ENCODE measurements around the gene GNAI1. TPM values are rescaled to one million over a fixed set of nuclear protein-coding genes. Genes with fewer than 3 reads are reported as not detected.

Gene GNAI1
- total RNA-seq, 1 donor from 2014 or later: 11.3 TPM

GRCh38 chr7:80128918-80129317, 5.7 kb upstream of the GNAI1 start:
- no peak for DNase-seq
- ATAC-seq (ENCODE audit: poor library complexity): peak; percentile 31
- intact Hi-C loops (cut with DNase I): no loop called here

GRCh38 chr7:80129785-80130184, 4.8 kb upstream of the GNAI1 start:
- DNase-seq (no peak), ATAC-seq (ENCODE audit: poor library complexity) (no peak)
- intact Hi-C loops (cut with DNase I): loop anchor here (10.0 kb wide), 1 partner anchor 145 kb away; no protein-coding TSS in a partner anchor

DNA sequence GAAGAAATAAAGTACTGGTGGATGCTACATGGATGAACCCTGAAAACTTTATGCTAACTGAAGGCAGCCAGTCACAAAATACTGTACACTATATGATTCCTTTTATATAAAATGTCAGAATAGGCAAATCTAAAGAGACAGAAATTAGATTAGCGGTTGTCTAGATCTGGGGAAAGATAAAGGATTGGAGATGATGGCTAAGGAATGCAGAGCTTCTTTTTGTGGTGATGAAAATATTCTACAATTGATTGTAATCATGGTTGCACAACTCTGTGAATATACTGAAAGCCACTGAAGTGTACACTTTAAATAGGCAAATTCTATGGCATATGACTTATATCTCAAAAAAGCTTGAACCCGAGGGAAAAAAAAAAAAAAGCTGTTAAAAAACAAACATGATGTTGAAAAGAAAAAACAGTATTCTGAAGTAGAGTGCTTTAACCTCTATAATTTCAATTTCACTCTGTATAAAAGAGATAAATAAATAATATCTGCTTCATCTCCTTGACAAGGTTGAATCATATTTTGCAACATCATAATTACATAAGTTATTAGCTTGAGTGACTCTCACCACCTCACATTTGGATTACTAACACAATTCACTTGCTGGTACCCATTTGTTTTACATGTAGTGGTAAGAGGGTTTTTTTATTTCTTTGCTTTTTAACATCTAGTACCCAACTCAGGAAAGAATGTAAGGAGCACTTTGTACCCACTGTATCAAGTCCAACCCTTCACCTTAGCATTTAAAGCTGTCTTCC, 2.8 kb upstream of the GNAI1 start:
- intact Hi-C loops (cut with DNase I): loop anchor here (10.0 kb wide), 1 partner anchor 143 kb away; no protein-coding TSS in a partner anchor
- no peak for DNase-seq
- no peak for ATAC-seq (ENCODE audit: poor library complexity)

DNA sequence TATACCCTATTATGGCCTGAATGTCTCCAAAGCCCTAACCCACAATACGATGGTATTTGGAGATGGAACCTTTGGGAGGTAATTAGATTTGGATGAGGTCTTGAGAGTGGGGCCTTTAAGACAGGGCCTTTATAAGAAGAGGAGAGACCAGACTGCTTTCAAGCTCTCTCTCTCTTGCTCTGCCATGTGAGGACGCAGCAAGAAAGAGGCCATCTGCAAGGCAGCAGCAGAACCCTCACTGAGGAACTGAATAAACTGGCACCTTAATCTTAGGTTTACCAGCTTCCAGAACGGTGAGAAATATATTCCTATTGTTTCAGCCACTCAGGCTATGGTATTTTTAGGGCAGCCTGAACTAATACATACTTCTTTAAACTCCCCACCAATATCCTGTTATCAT, 2.0 kb upstream of the GNAI1 start:
- intact Hi-C loops (cut with DNase I): loop anchor here (10.0 kb wide), 1 partner anchor 142 kb away; no protein-coding TSS in a partner anchor
- ATAC-seq (ENCODE audit: poor library complexity) (no peak), DNase-seq (no peak)

DNA sequence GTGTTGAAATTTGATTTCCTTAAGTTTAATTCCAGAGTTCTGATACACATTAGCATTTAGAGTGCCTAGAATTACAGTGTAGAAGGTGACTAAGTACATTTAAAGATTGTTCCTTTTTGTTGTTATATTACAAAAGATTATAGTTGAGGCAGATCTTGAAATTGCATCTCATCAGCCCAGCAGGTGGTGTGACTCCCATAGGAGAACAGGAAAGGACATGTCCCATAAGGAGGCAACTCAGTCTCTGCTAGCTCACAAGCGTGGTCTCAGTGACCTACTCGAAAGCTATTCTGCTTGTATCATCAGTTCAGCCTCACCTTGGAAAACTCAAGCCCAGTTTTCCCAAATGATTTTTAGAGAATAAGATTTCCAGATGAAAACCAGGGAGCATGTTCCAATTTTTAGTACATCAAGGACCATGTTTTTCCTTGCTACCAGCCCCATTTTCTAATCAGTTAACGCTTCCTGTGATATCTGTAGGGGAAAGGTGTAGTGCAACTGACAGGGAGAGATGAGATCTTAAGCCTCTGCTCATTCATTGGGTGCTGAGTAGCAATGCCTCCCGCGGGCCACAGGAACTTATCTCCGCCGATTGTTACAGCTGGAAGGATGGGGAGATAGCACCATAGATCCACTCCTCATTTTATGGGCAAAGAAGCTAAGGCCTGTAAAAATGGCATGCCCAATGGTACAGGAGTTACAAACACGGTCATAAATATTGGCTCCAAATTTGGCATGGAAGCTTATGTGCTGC, 1.1 kb upstream of the GNAI1 start:
- ATAC-seq (ENCODE audit: poor library complexity): no peak
- DNase-seq: no peak
- intact Hi-C loops (cut with DNase I): loop anchor here (10.0 kb wide), 1 partner anchor 141 kb away; no protein-coding TSS in a partner anchor

- ATAC-seq (ENCODE audit: poor library complexity): peak; percentile 36
- DNase-seq: no peak
Observed at GRCh38 chr7:80134115-80134535, 506 bp upstream of the GNAI1 start.

GRCh38 chr7:80135309-80136104, 876 bp downstream of the GNAI1 start:
- ATAC-seq (ENCODE audit: poor library complexity) (peak; percentile 76), DNase-seq (peak; percentile 52)
- intact Hi-C loops (cut with DNase I): loop anchor here (10.0 kb wide), 1 partner anchor 139 kb away; no protein-coding TSS in a partner anchor

More at GRCh38 chr7:80134115-80134535, 506 bp upstream of the GNAI1 start:
- intact Hi-C loops (cut with DNase I): loop anchor here (10.0 kb wide), 1 partner anchor 141 kb away; no protein-coding TSS in a partner anchor

DNA sequence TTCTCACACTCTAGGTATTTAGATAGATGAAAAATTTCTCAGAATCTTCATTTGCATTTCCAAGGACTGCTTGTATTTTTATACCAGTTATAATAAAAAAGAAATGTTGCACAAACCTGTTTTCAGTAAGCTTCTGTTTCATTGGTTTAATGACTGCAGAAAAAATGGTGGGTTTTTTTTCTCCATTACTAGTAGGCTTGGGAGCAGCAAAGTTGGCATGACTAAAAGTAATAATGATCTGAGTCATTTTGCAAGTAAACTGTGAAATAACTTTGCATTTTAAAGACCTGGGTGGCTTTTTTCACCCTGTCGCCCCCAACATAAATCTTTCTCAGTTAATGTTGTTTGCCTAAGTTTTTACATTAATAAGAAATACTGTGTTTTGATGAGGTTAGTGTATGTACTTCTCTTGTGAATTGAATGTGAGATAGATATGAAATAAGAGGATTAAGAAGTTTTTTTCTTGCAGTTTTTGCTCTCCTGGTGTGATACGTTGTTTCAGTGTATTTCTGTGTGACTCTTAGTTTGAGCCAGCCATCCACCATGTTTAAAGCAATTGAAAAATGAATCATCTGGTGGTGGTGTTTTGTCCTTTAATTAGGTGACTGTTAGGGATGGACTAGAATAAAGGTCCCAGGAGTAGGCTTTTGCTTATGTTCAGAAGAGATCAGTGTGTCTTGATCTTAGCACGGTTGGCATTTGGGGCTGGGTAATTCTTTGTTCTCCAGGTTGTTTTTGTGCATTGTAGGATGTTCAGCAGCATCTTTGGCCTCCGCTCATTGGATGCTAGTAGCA, 1.8 kb downstream of the GNAI1 start:
- DNase-seq (no peak), ATAC-seq (ENCODE audit: poor library complexity) (no peak)
- intact Hi-C loops (cut with DNase I): loop anchor here (10.0 kb wide), 1 partner anchor 138 kb away; no protein-coding TSS in a partner anchor

- intact Hi-C loops (cut with DNase I): loop anchor here (10.0 kb wide), 1 partner anchor 137 kb away; no protein-coding TSS in a partner anchor
- DNase-seq (no peak), ATAC-seq (ENCODE audit: poor library complexity) (no peak)
Observed at GRCh38 chr7:80137410-80137809, 2.8 kb downstream of the GNAI1 start.

DNA sequence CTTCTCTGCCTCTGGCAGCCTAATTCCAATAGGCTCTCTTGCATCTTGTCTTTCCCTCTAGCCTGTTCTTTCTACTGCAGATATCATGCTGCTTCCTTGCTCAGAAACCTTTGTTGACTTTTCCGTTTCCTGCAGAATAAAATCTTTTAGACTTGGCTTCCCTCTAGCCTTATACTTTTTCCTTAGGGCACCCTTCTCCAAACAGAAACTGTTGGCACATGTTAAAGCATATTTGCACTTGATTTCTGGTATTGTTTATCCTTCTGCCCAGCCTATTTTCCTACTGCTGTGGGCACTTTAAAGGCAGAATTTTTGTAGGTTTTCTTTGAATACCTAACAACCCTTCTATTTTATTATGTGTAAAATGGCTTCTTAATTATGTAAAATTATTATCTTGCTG, 4.6 kb downstream of the GNAI1 start:
- ATAC-seq (ENCODE audit: poor library complexity) (no peak), DNase-seq (no peak)
- intact Hi-C loops (cut with DNase I): loop anchor here (10.0 kb wide), 1 partner anchor 136 kb away; no protein-coding TSS in a partner anchor

DNA sequence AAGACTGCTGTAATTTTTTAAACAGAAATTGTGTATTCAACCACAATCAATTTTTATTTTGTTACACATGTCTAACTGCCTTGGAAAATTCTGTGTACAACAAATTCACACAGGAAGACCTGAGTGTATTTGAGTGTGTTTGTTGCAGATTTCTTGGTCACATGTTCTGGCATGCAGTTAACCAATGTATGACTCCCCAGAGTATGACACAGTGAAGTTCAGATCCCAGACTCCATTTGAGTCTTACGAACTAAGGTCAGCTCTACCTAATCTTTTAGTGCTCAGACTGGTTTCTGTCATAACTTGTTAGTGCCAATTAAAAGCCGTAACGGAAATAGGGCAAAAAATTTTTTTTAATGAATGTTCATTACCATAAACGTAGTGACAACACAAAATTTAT, 5.8 kb downstream of the GNAI1 start:
- no peak for ATAC-seq (ENCODE audit: poor library complexity)
- DNase-seq: no peak
- intact Hi-C loops (cut with DNase I): no loop called here

GRCh38 chr7:80141376-80141775, 6.7 kb downstream of the GNAI1 start:
- no peak for ATAC-seq (ENCODE audit: poor library complexity)
- intact Hi-C loops (cut with DNase I): no loop called here

GRCh38 chr7:80142853-80143580, 8.4 kb downstream of the GNAI1 start:
- no peak for ATAC-seq (ENCODE audit: poor library complexity)
- intact Hi-C loops (cut with DNase I): no loop called here
- DNase-seq: no peak

More at GRCh38 chr7:80141376-80141775, 6.7 kb downstream of the GNAI1 start:
- DNase-seq: no peak

GRCh38 chr7:80145780-80146422, 11.3 kb downstream of the GNAI1 start:
- DNase-seq: no peak
- intact Hi-C loops (cut with DNase I): no loop called here
- no peak for ATAC-seq (ENCODE audit: poor library complexity)

DNA sequence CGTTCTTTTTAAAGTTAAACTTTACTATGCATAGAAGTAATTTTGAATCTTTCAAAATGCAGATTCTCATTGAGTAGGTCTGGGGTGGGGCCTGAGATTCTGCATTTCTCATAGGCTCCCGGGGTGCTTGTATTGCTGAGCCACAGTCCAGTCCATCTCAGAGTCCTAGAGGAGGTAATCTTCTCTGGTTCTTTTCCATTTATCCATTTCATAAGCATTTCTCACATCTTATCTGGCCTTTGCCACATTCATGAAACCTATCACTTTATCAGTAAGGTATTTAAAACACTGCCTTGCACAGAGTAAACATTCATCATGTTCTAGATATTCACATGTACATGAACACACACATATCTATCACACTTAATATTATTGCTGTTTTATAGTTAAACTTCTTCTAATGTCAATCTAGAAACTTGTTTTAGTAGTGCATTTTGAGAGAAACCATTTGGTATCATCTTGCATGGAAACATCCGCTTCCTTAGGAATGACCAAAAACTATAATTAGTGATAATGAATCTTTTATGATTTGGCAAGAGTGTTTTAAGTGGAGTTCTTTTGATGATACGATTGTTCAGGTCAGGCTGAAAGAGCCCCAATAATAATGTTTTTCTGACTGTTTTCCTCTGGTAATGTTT, 12.0 kb downstream of the GNAI1 start:
- ATAC-seq (ENCODE audit: poor library complexity) (no peak), DNase-seq (no peak)
- intact Hi-C loops (cut with DNase I): no loop called here

Data from Right ventricle myocardium superior (tissue), 1 donor.